IMR-90 (cell line): Measurements from ENCODE around the gene TPSAB1.

ENCODE experiments used
- BHLHE40 ChIP-seq: fragments of 150-350 bp; IDR thresholded peaks from 2 replicates; pipeline ENCODE4 v1.6.1; 2016; ENCODE audit warnings: mild to moderate bottlenecking, low read depth, low read length
- FOS ChIP-seq: fragments of 150-350 bp; IDR thresholded peaks from 2 replicates; pipeline ENCODE4 v1.6.1; 2016; ENCODE audit warnings: low read depth, low read length
- MXI1 ChIP-seq: IDR thresholded peaks from 2 replicates; pipeline ENCODE4 v1.6.1; 2012; ENCODE audit warnings: low read depth, mild to moderate bottlenecking, low read length, moderate library complexity, borderline replicate concordance
- POLR2A ChIP-seq: IDR thresholded peaks from 2 replicates; pipeline ENCODE4 v1.6.1; 2012; ENCODE audit warnings: mild to moderate bottlenecking, low read depth, low read length
- RFX5 ChIP-seq: IDR thresholded peaks from 2 replicates; pipeline ENCODE4 v1.8.0; 2012; ENCODE audit warnings: low read depth, mild to moderate bottlenecking, low read length, moderate library complexity
- USF2 ChIP-seq: fragments of 150-350 bp; IDR thresholded peaks from 2 replicates; pipeline ENCODE4 v1.6.1; 2017; ENCODE audit warnings: mild to moderate bottlenecking, antibody characterized with exemption, low read length, low read depth
- TF ChIP-seq, protein P1 (sequence below): conservative IDR thresholded peaks from 2 replicates; pipeline ENCODE4 v1.5.1; 2012; ENCODE audit warnings: mild to moderate bottlenecking, low read depth, low read length, improper control_type of control experiment

- TF ChIP-seq, protein P1, sequence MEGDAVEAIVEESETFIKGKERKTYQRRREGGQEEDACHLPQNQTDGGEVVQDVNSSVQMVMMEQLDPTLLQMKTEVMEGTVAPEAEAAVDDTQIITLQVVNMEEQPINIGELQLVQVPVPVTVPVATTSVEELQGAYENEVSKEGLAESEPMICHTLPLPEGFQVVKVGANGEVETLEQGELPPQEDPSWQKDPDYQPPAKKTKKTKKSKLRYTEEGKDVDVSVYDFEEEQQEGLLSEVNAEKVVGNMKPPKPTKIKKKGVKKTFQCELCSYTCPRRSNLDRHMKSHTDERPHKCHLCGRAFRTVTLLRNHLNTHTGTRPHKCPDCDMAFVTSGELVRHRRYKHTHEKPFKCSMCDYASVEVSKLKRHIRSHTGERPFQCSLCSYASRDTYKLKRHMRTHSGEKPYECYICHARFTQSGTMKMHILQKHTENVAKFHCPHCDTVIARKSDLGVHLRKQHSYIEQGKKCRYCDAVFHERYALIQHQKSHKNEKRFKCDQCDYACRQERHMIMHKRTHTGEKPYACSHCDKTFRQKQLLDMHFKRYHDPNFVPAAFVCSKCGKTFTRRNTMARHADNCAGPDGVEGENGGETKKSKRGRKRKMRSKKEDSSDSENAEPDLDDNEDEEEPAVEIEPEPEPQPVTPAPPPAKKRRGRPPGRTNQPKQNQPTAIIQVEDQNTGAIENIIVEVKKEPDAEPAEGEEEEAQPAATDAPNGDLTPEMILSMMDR, result peak; percentile 71
- TF ChIP-seq POLR2A, result no peak
- no peak for TF ChIP-seq FOS
- TF ChIP-seq MXI1, result no peak
- 0 out of 2 replicates have a peak, but pooled peaks have one; percentile 29 for TF ChIP-seq BHLHE40
- no peak for TF ChIP-seq RFX5
- TF ChIP-seq USF2, result peak; percentile 14; the same call in 1 of the 2 replicates
Measured at GRCh38 chr16:1194665-1195392, 45.7 kb upstream of the TPSAB1 start.
